ACC112 (cell line): ENCODE measurements around the gene PRKCE.
"Not testable (repeated sequence)": the region's sequence is repeated elsewhere in the genome, so short reads cannot be mapped to it uniquely, and the experiment has no call there.

Source experiments
- H2AFZ ChIP-seq: fragments of 200-600 bp; sonication (generic); one replicate; pipeline ENCODE4 v1.6.0; 2017; ENCODE audit warnings: antibody characterized with exemption, low read length; ENCODE audit not compliant: unreplicated experiment
- H3K27ac ChIP-seq: fragments of 200-600 bp; sonication (generic); 2 replicates; pipeline ENCODE4 v1.5.1; 2014; ENCODE audit warnings: low read depth, mild to moderate bottlenecking, antibody characterized with exemption, low read length, moderate library complexity
- H3K27me3 ChIP-seq: fragments of 200-600 bp; sonication (generic); 2 replicates; pipeline ENCODE4 v1.6.1; 2014; ENCODE audit warnings: mild to moderate bottlenecking, antibody characterized with exemption, low read length, moderate library complexity, mixed read lengths; ENCODE audit not compliant: insufficient read depth
- H3K36me3 ChIP-seq: fragments of 200-600 bp; sonication (generic); 2 replicates; pipeline ENCODE4 v1.6.1; 2016; ENCODE audit warnings: mild to moderate bottlenecking, antibody characterized with exemption, low read length, moderate library complexity, mixed read lengths; ENCODE audit not compliant: insufficient read depth
- H3K4me1 ChIP-seq: fragments of 200-600 bp; sonication (generic); one replicate; pipeline ENCODE4 v1.6.1; 2016; ENCODE audit warnings: low read length, mixed read lengths; ENCODE audit not compliant: insufficient read depth, unreplicated experiment, control insufficient read depth
- H3K4me3 ChIP-seq: fragments of 200-600 bp; sonication (generic); 2 replicates; pipeline ENCODE4 v1.5.1; 2014; ENCODE audit warnings: mild to moderate bottlenecking, low read depth, low read length
- H3K79me2 ChIP-seq: fragments of 200-600 bp; sonication (generic); one replicate; pipeline ENCODE4 v1.6.0; 2016; ENCODE audit warnings: low read length; ENCODE audit not compliant: control insufficient read depth, unreplicated experiment, insufficient read depth

PRKCE gene

GRCh38 chr2:45851111-45851510 lies 199.6 kb downstream of the PRKCE start:
- H3K4me1 ChIP-seq = peaks cover 22% of the 10 kb centered on the region
- no peak overlapping the region for H3K4me3 ChIP-seq
- no peak overlapping the region for H3K27ac ChIP-seq
- no peaks in the 10 kb centered on the region for H3K79me2 ChIP-seq
- no peak overlapping the region for H2AFZ ChIP-seq
- H3K27me3 ChIP-seq = no peaks in the 10 kb centered on the region
- no peaks in the 10 kb centered on the region for H3K36me3 ChIP-seq

GRCh38 chr2:45851576-45852304 lies 200.3 kb downstream of the PRKCE start:
- peaks cover 22% of the 10 kb centered on the region for H3K4me1 ChIP-seq
- no peak overlapping the region for H3K27ac ChIP-seq
- no peak overlapping the region for H2AFZ ChIP-seq
- H3K36me3 ChIP-seq = no peaks in the 10 kb centered on the region
- H3K27me3 ChIP-seq = no peaks in the 10 kb centered on the region
- no peak overlapping the region for H3K4me3 ChIP-seq
- no peaks in the 10 kb centered on the region for H3K79me2 ChIP-seq

- Histone ChIP-seq H3K36me3 (no peaks in the 10 kb centered on the region), H3K27me3 (no peaks in the 10 kb centered on the region), H3K79me2 (no peaks in the 10 kb centered on the region), H3K27ac (no peak overlapping the region), H2AFZ (no peak overlapping the region), H3K4me3 (no peak overlapping the region), H3K4me1 (peaks cover 22% of the 10 kb centered on the region)
These were observed 201.1 kb downstream of the PRKCE start for GRCh38 chr2:45852450-45853150.

- Histone ChIP-seq H3K27ac (no peak overlapping the region), H3K4me1 (peaks cover 23% of the 10 kb centered on the region), H3K36me3 (no peaks in the 10 kb centered on the region), H3K79me2 (no peaks in the 10 kb centered on the region), H3K4me3 (no peak overlapping the region), H3K27me3 (no peaks in the 10 kb centered on the region), H2AFZ (no peak overlapping the region)
These were observed 203.9 kb downstream of the PRKCE start for GRCh38 chr2:45855374-45855773.

GRCh38 chr2:45856391-45857274 lies 205.2 kb downstream of the PRKCE start:
- H3K4me1 ChIP-seq = peaks cover 21% of the 10 kb centered on the region
- no peak overlapping the region for H3K27ac ChIP-seq
- H3K36me3 ChIP-seq = no peaks in the 10 kb centered on the region
- no peaks in the 10 kb centered on the region for H3K79me2 ChIP-seq
- no peak overlapping the region for H2AFZ ChIP-seq
- H3K4me3 ChIP-seq = no peak overlapping the region
- no peaks in the 10 kb centered on the region for H3K27me3 ChIP-seq

- no peak overlapping the region for H2AFZ ChIP-seq
- H3K27me3 ChIP-seq = no peaks in the 10 kb centered on the region
- no peak overlapping the region for H3K27ac ChIP-seq
- no peaks in the 10 kb centered on the region for H3K79me2 ChIP-seq
- no peak overlapping the region for H3K4me3 ChIP-seq
- peaks cover 19% of the 10 kb centered on the region for H3K4me1 ChIP-seq
- H3K36me3 ChIP-seq = no peaks in the 10 kb centered on the region
These were observed 205.8 kb downstream of the PRKCE start for GRCh38 chr2:45857275-45857609.

DNA sequence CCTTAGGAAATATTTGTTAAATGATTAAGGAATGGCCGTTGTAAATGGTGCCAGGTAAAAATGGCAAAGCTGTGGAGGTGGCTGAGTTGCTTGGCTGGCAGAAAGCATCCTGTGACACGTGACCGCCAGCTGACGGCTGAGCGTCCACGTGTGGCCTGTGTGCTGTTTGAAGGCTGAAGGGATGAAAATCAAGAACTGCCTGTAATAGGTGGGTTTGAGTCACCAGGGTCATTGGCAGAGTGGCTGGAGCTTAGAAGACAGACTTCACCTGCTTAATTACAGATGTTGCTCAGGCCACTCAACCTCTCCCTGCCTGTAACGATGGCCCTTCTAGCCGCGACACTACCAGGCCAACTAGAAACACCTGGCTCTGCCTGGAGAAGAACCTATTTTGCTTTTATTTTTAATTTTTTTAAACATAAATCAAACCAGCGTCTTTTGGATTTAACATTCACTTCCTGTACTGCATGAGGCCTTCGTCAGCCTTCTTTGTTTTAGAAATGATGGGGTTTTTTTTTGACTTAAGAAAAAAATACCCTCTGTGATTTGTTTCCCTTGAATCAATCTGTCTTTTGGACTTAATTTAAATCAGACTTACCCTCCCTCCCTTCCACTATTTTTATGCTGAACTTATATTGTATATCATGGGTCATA lies 206.5 kb downstream of the PRKCE start:
- H3K36me3 ChIP-seq = no peaks in the 10 kb centered on the region
- peaks cover 19% of the 10 kb centered on the region for H3K4me1 ChIP-seq
- no peaks in the 10 kb centered on the region for H3K27me3 ChIP-seq
- no peaks in the 10 kb centered on the region for H3K79me2 ChIP-seq
- H2AFZ ChIP-seq = no peak overlapping the region
- H3K27ac ChIP-seq = no peak overlapping the region
- no peak overlapping the region for H3K4me3 ChIP-seq

DNA sequence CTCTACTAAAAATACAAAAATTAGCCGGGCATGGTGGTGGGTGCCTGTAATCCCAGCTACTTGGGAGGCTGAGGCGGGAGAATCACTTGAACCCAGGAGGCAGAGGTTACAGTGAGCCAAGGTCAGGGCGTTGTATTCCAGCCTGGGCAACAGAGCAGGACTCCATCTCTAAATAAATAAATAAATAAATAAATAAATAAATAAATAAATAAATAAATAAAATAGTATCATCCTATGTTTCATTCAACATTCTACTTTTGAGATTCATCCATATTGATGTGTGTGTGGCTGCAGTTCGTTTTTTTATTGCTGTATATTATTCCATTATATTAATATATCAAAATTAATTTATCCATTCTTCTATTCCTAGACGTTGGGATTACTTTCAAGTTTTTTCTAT lies 207.4 kb downstream of the PRKCE start:
- not testable (repeated sequence) for H3K79me2 ChIP-seq, H2AFZ ChIP-seq, H3K27me3 ChIP-seq, H3K36me3 ChIP-seq, H3K4me3 ChIP-seq, H3K27ac ChIP-seq
- H3K4me1 ChIP-seq = peaks cover 19% of the 10 kb centered on the region

DNA sequence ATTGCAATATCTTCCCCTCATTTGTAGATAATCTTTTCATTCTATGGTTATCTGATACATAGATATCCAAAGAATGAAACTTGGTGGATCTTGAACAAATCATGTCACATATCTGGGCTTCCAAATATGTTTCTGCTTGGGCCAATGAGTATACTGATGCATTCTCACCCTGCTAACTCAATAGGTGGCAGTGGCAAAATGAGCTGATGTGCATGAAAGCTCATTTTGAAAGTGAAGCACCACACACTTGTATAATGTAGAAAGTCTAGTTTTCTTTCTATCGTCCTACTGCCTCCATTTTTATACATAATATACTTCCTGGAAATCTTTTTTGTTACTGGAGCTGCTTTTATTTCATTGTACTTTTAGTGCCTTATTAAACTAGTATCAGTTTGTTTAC lies 208.2 kb downstream of the PRKCE start:
- Histone ChIP-seq H3K27ac (peak overlapping the region; percentile 41; the same call in 1 of the 2 replicates), H2AFZ (peak overlapping the region; percentile 65), H3K4me3 (no peak overlapping the region), H3K79me2 (no peaks in the 10 kb centered on the region), H3K36me3 (no peaks in the 10 kb centered on the region), H3K27me3 (no peaks in the 10 kb centered on the region), H3K4me1 (peaks cover 19% of the 10 kb centered on the region)
